GM18870 (cell line): ENCODE data around the gene SNN.

Experiments
- ATAC-seq: cut with Tn5 transposase; IDR thresholded peaks from one replicate; pipeline ENCODE4 v1.9.1; 2021; ENCODE audit warnings: moderate library complexity; ENCODE audit not compliant: unreplicated experiment

Gene SNN

GRCh38 chr16:11696266-11697012 is 28.2 kb downstream of the SNN start:
- no peak for ATAC-seq

GRCh38 chr16:11697319-11697718 is 29.1 kb downstream of the SNN start:
- no peak for ATAC-seq

- no peak for ATAC-seq
Measured at GRCh38 chr16:11698271-11698689, 30.0 kb downstream of the SNN start.

GRCh38 chr16:11699234-11699894 is 31.1 kb downstream of the SNN start:
- no peak for ATAC-seq

- no peak for ATAC-seq
Measured at GRCh38 chr16:11700264-11701029, 32.2 kb downstream of the SNN start.

GRCh38 chr16:11705311-11706025 is 37.2 kb downstream of the SNN start:
- ATAC-seq = no peak

- ATAC-seq = no peak
Measured at GRCh38 chr16:11706180-11706742, 38.0 kb downstream of the SNN start.

- no peak for ATAC-seq
Measured at GRCh38 chr16:11707679-11708197, 39.5 kb downstream of the SNN start.

- no peak for ATAC-seq
Measured at GRCh38 chr16:11708421-11708820, 40.2 kb downstream of the SNN start.

- ATAC-seq = no peak
Measured at GRCh38 chr16:11711662-11712061, 43.4 kb downstream of the SNN start.

- ATAC-seq = no peak
Measured at GRCh38 chr16:11712122-11712521, 43.9 kb downstream of the SNN start.

GRCh38 chr16:11715246-11715947 is 47.1 kb downstream of the SNN start:
- ATAC-seq = no peak

- ATAC-seq = no peak
Measured at GRCh38 chr16:11716336-11716735, 48.1 kb downstream of the SNN start.

GRCh38 chr16:11717811-11718210 is 49.6 kb downstream of the SNN start:
- ATAC-seq = no peak

GRCh38 chr16:11719171-11719570 is 50.9 kb downstream of the SNN start:
- no peak for ATAC-seq

GRCh38 chr16:11719762-11720161 is 51.5 kb downstream of the SNN start:
- no peak for ATAC-seq

GRCh38 chr16:11721781-11722467 is 53.7 kb downstream of the SNN start:
- ATAC-seq = no peak

- ATAC-seq = no peak
Measured at GRCh38 chr16:11722468-11722808, 54.2 kb downstream of the SNN start.

- ATAC-seq = no peak
Measured at GRCh38 chr16:11725457-11725856, 57.2 kb downstream of the SNN start.

- no peak for ATAC-seq
Measured at GRCh38 chr16:11726008-11726407, 57.8 kb downstream of the SNN start.
